Glutamatergic neuron (in vitro differentiated cells): ENCODE data around the gene SLC6A20. TPM values are rescaled to one million over a fixed set of nuclear protein-coding genes. Genes with fewer than 3 reads are reported as not detected.

Experiments used
- DNase-seq: peaks from one replicate; pipeline ENCODE4 v3.0.0; 2022
- H3K27ac Mint-ChIP-seq: one replicate; pipeline ENCODE4 v1.8.0; 2020; ENCODE audit warnings: mild to moderate bottlenecking, mixed read lengths, inconsistent platforms; ENCODE audit not compliant: unreplicated experiment
- H3K27me3 Mint-ChIP-seq: one replicate; pipeline ENCODE4 v1.8.0; 2020; ENCODE audit warnings: mild to moderate bottlenecking, moderate library complexity, mixed read lengths, inconsistent platforms; ENCODE audit not compliant: unreplicated experiment
- H3K36me3 Mint-ChIP-seq: one replicate; pipeline ENCODE4 v1.8.0; 2020; ENCODE audit warnings: mild to moderate bottlenecking, mixed read lengths, inconsistent platforms; ENCODE audit not compliant: unreplicated experiment
- H3K4me1 Mint-ChIP-seq: one replicate; pipeline ENCODE4 v1.8.0; 2020; ENCODE audit warnings: mild to moderate bottlenecking, low read depth, mixed read lengths, inconsistent platforms; ENCODE audit not compliant: unreplicated experiment
- H3K4me3 Mint-ChIP-seq: one replicate; pipeline ENCODE4 v1.8.0; 2020; ENCODE audit warnings: mild to moderate bottlenecking, mixed read lengths, inconsistent platforms; ENCODE audit not compliant: unreplicated experiment
- H3K9me3 Mint-ChIP-seq: one replicate; pipeline ENCODE4 v1.8.0; 2020; ENCODE audit warnings: mild to moderate bottlenecking, moderate library complexity, mixed read lengths, inconsistent platforms; ENCODE audit not compliant: unreplicated experiment
- CTCF ChIP-seq: fragments of 200-600 bp; sonication (generic); IDR thresholded peaks from one replicate; pipeline ENCODE4 v1.5.0; 2021; ENCODE audit not compliant: partially characterized antibody, unreplicated experiment
- total RNA-seq: library from RNA; stranded (reverse); fragmentation: NEBNext Ultra II Directional; extraction: Animal tissue kit (Norgen Biotek cat#: 25700); gene quantifications from one replicate; pipeline ENCODE4 v1.2.1, GENCODE V29; 2021; ENCODE audit not compliant: unreplicated experiment

Gene SLC6A20
- total RNA-seq, 1 donor from 2014 or later: not detected

GRCh38 chr3:45771166-45771775 lies 25.1 kb downstream of the SLC6A20 start:
- H3K4me1 Mint-ChIP-seq: no peaks in the 10 kb centered on the region
- no peak for DNase-seq
- H3K36me3 Mint-ChIP-seq: peaks cover 11% of the 10 kb centered on the region
- peaks cover 4% of the 10 kb centered on the region for H3K27me3 Mint-ChIP-seq
- H3K27ac Mint-ChIP-seq: no peak overlapping the region
- H3K4me3 Mint-ChIP-seq: no peak overlapping the region
- peaks cover 5% of the 10 kb centered on the region for H3K9me3 Mint-ChIP-seq
- TF ChIP-seq CTCF: no peak

- H3K4me1 Mint-ChIP-seq: no peaks in the 10 kb centered on the region
- DNase-seq: no peak
- peaks cover 11% of the 10 kb centered on the region for H3K36me3 Mint-ChIP-seq
- peaks cover 3% of the 10 kb centered on the region for H3K9me3 Mint-ChIP-seq
- H3K27me3 Mint-ChIP-seq: peaks cover 2% of the 10 kb centered on the region
- H3K4me3 Mint-ChIP-seq: no peak overlapping the region
- no peak overlapping the region for H3K27ac Mint-ChIP-seq
- no peak for TF ChIP-seq CTCF
Measured at GRCh38 chr3:45765958-45766357, 30.4 kb downstream of the SLC6A20 start.

- peaks cover 2% of the 10 kb centered on the region for H3K27me3 Mint-ChIP-seq
- no peak for DNase-seq
- H3K36me3 Mint-ChIP-seq: peaks cover 11% of the 10 kb centered on the region
- peaks cover 3% of the 10 kb centered on the region for H3K9me3 Mint-ChIP-seq
- no peak for TF ChIP-seq CTCF
- H3K4me1 Mint-ChIP-seq: peaks cover 2% of the 10 kb centered on the region
- H3K4me3 Mint-ChIP-seq: no peak overlapping the region
- no peak overlapping the region for H3K27ac Mint-ChIP-seq
Measured at GRCh38 chr3:45765266-45765851, 31.0 kb downstream of the SLC6A20 start.

- Mint-ChIP-seq H3K9me3 (peaks cover 3% of the 10 kb centered on the region), H3K36me3 (peaks cover 11% of the 10 kb centered on the region), H3K27ac (no peak overlapping the region), H3K27me3 (peaks cover 2% of the 10 kb centered on the region), H3K4me1 (peaks cover 2% of the 10 kb centered on the region), H3K4me3 (no peak overlapping the region)
- no peak for DNase-seq
- TF ChIP-seq CTCF: no peak
Measured at GRCh38 chr3:45763303-45763675, 33.0 kb downstream of the SLC6A20 start.

GRCh38 chr3:45762647-45763302 lies 33.6 kb downstream of the SLC6A20 start:
- peaks cover 3% of the 10 kb centered on the region for H3K9me3 Mint-ChIP-seq
- no peak for DNase-seq
- H3K4me1 Mint-ChIP-seq: peaks cover 2% of the 10 kb centered on the region
- H3K4me3 Mint-ChIP-seq: no peak overlapping the region
- TF ChIP-seq CTCF: no peak
- H3K27ac Mint-ChIP-seq: no peak overlapping the region
- H3K36me3 Mint-ChIP-seq: peaks cover 7% of the 10 kb centered on the region
- H3K27me3 Mint-ChIP-seq: peaks cover 2% of the 10 kb centered on the region
